Body of pancreas (tissue), 4 donors: Measurements from ENCODE around the gene ASTN1.

Experiments
- POLR2A ChIP-seq, 3 donors: fragments of 450-650 bp; IDR thresholded peaks; one replicate each; pipeline ENCODE4 v1.6.1; 2016; ENCODE audit warnings: antibody characterized with exemption in 3 of 3, mild to moderate bottlenecking in 2 of 3
- TF ChIP-seq, protein P1 (sequence below), 7 experiments: fragments of 450-650 bp in 4 of 7; fragments of 200-600 bp in 3 of 7; sonication (generic) in 3 of 7; IDR thresholded peaks; one replicate each; pipeline ENCODE4 v1.5.1; 2016 to 2019; ENCODE audit warnings: antibody characterized with exemption in 7 of 7

DNA sequence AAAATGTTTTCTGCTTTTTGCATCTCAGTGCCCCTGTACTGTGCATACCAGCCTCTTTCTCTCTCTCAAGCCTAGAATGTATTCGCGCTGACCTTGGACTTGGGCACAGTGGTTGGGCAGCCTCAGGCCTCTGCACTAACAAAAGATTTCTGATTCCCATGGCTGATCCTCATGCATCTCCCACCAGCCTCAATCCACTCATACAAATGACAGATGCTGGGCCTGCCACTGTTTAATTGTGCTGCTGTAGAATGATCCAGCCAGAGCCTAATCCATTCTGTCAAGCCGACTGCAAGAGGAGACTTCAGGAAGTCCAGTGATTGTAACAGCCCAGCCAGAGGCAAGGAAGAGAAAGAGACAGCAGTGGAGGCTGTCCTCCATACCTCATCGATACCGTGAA is 180.8 kb downstream of the ASTN1 start:
- no peak for TF ChIP-seq POLR2A (IDR thresholded peaks at IDR 0.05)
- TF ChIP-seq, protein P1, sequence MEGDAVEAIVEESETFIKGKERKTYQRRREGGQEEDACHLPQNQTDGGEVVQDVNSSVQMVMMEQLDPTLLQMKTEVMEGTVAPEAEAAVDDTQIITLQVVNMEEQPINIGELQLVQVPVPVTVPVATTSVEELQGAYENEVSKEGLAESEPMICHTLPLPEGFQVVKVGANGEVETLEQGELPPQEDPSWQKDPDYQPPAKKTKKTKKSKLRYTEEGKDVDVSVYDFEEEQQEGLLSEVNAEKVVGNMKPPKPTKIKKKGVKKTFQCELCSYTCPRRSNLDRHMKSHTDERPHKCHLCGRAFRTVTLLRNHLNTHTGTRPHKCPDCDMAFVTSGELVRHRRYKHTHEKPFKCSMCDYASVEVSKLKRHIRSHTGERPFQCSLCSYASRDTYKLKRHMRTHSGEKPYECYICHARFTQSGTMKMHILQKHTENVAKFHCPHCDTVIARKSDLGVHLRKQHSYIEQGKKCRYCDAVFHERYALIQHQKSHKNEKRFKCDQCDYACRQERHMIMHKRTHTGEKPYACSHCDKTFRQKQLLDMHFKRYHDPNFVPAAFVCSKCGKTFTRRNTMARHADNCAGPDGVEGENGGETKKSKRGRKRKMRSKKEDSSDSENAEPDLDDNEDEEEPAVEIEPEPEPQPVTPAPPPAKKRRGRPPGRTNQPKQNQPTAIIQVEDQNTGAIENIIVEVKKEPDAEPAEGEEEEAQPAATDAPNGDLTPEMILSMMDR (IDR thresholded peaks at IDR 0.05), result no peak
